MM.1S (cell line): ENCODE measurements around the gene TPCN1.

Experiments used
- DNase-seq: peaks from one replicate; pipeline ENCODE4 v3.0.0-alpha.2; 2015
- H2AFZ ChIP-seq: fragments of 300-600 bp; sonication (generic); 2 replicates; pipeline ENCODE4 v1.6.0; 2016; ENCODE audit warnings: antibody characterized with exemption, low read length
- H3F3A ChIP-seq: fragments of 300-600 bp; sonication (generic); 2 replicates; pipeline ENCODE4 v1.6.1; 2016; ENCODE audit warnings: mild to moderate bottlenecking, antibody characterized with exemption, low read length, moderate library complexity, mixed read lengths; ENCODE audit not compliant: insufficient read depth
- H3K27ac ChIP-seq: fragments of 300-600 bp; sonication (generic); 2 replicates; pipeline ENCODE4 v1.5.1; 2016; ENCODE audit warnings: mild to moderate bottlenecking, low read length
- H3K27me3 ChIP-seq: fragments of 300-600 bp; sonication (generic); replicated peaks from 2 replicates; pipeline ENCODE4 v1.6.0; 2016; ENCODE audit warnings: low read length; ENCODE audit not compliant: insufficient read depth
- H3K36me3 ChIP-seq: fragments of 300-600 bp; sonication (generic); replicated peaks from 2 replicates; pipeline ENCODE4 v1.6.1; 2016; ENCODE audit warnings: mild to moderate bottlenecking, low read length, mixed read lengths; ENCODE audit not compliant: insufficient read depth
- H3K4me1 ChIP-seq: fragments of 300-600 bp; sonication (generic); 2 replicates; pipeline ENCODE4 v1.6.1; 2016; ENCODE audit warnings: low read length, mixed read lengths
- H3K4me2 ChIP-seq: fragments of 300-600 bp; sonication (generic); 2 replicates; pipeline ENCODE4 v1.6.0; 2016; ENCODE audit warnings: low read depth, low read length
- H3K4me3 ChIP-seq: fragments of 300-600 bp; sonication (generic); 2 replicates; pipeline ENCODE4 v1.5.1; 2016; ENCODE audit warnings: low read length, mixed read lengths
- H3K79me2 ChIP-seq: fragments of 300-600 bp; sonication (generic); 2 replicates; pipeline ENCODE4 v1.6.1; 2016; ENCODE audit warnings: mixed run types, low read length, mixed read lengths
- H3K9ac ChIP-seq: fragments of 300-600 bp; sonication (generic); 2 replicates; pipeline ENCODE4 v1.6.1; 2016; ENCODE audit warnings: low read length, mixed read lengths
- H3K9me2 ChIP-seq: fragments of 300-600 bp; sonication (generic); replicated peaks from 2 replicates; pipeline ENCODE4 v1.6.1; 2016; ENCODE audit warnings: mild to moderate bottlenecking, low read length, mixed read lengths; ENCODE audit not compliant: insufficient read depth
- H3K9me3 ChIP-seq: fragments of 300-600 bp; sonication (generic); replicated peaks from 2 replicates; pipeline ENCODE4 v1.6.1; 2016; ENCODE audit warnings: mild to moderate bottlenecking, low read length, mixed read lengths; ENCODE audit not compliant: insufficient read depth
- H4K20me1 ChIP-seq: fragments of 300-600 bp; sonication (generic); 2 replicates; pipeline ENCODE4 v1.6.1; 2016; ENCODE audit warnings: mild to moderate bottlenecking, low read length, moderate library complexity, mixed read lengths; ENCODE audit not compliant: insufficient read depth
- EZH2 ChIP-seq: fragments of 300-600 bp; sonication (generic); optimal IDR thresholded peaks from 2 replicates; pipeline ENCODE3; 2017; ENCODE audit warnings: low read depth, mild to moderate bottlenecking, antibody characterized with exemption, low read length, mixed read lengths
- EZH2phosphoT487 ChIP-seq: fragments of 300-600 bp; sonication (generic); IDR thresholded peaks from 2 replicates; pipeline ENCODE4 v1.6.1; 2018; ENCODE audit warnings: antibody characterized with exemption, low read length
- TF ChIP-seq, protein P1 (sequence below): fragments of 300-600 bp; sonication (generic); IDR thresholded peaks from 2 replicates; pipeline ENCODE4 v1.5.1; 2016; ENCODE audit warnings: antibody characterized with exemption, low read length, mixed read lengths

The TPCN1 gene

DNA sequence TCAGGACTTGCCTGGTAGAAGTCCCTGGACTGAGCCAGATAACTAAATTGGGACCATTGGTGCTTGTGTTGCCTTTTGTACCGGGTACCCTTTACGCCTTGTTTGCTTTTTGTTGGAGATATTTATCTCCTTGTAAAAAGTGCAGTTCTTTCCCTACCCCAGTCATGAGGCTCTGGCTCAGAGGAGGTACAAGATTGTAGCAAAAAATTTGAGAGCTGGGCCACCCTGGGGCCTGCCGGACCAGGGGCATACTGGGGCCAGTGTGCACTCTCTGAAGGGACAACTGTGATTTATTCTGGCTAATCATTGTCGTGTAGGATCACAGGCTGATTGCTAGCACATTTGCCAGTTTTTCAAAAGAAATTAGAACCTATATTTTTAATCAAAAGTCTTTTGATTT, 13.2 kb downstream of the TPCN1 start:
- H2AFZ ChIP-seq: no peak overlapping the region
- H3K4me2 ChIP-seq: no peak overlapping the region
- TF ChIP-seq EZH2phosphoT487 (no peak), EZH2 (no peak)
- TF ChIP-seq, protein P1, sequence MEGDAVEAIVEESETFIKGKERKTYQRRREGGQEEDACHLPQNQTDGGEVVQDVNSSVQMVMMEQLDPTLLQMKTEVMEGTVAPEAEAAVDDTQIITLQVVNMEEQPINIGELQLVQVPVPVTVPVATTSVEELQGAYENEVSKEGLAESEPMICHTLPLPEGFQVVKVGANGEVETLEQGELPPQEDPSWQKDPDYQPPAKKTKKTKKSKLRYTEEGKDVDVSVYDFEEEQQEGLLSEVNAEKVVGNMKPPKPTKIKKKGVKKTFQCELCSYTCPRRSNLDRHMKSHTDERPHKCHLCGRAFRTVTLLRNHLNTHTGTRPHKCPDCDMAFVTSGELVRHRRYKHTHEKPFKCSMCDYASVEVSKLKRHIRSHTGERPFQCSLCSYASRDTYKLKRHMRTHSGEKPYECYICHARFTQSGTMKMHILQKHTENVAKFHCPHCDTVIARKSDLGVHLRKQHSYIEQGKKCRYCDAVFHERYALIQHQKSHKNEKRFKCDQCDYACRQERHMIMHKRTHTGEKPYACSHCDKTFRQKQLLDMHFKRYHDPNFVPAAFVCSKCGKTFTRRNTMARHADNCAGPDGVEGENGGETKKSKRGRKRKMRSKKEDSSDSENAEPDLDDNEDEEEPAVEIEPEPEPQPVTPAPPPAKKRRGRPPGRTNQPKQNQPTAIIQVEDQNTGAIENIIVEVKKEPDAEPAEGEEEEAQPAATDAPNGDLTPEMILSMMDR: no peak
- no peak overlapping the region for H3K9ac ChIP-seq
- peaks cover 8% of the 10 kb centered on the region for H3K4me1 ChIP-seq
- no peak overlapping the region for H3K4me3 ChIP-seq
- no peaks in the 10 kb centered on the region for H3K9me2 ChIP-seq
- 0 out of 2 replicates have a peak, but pooled peaks cover 3% of the 10 kb centered on the region for H3K79me2 ChIP-seq
- no peaks in the 10 kb centered on the region for H3K27me3 ChIP-seq
- DNase-seq: no peak
- H3K36me3 ChIP-seq: no peaks in the 10 kb centered on the region
- no peak overlapping the region for H3K27ac ChIP-seq
- H4K20me1 ChIP-seq: no peaks in the 10 kb centered on the region
- H3F3A ChIP-seq: peaks cover 5% of the 10 kb centered on the region; the same call in 1 of the 2 replicates
- no peaks in the 10 kb centered on the region for H3K9me3 ChIP-seq

DNA sequence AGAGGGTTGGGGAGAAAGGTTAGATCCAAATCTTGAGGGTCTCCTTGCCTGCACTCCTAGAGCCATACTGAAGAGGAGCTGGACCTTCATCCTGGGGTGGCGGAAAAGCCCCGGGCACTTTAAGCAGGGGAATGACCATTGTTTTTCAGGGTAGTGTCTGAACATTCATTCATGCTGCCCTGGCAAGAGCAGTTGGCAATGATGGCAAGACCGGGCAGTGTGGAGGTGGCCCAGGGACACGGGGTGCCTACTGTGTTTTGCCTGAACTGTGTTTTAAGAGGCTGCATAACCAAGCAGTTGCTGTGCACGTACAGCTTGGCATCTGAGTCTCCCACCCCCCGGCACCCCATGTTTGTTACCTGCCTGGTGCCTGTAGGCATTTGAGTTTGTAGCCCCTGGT, 14.7 kb downstream of the TPCN1 start:
- H3K4me2 ChIP-seq: no peak overlapping the region
- no peaks in the 10 kb centered on the region for H3K9me2 ChIP-seq
- H3K4me1 ChIP-seq: 0 out of 2 replicates have a peak, but pooled peaks cover under 1% of the 10 kb centered on the region
- H3K4me3 ChIP-seq: no peak overlapping the region
- no peak for DNase-seq
- TF ChIP-seq EZH2phosphoT487 (no peak), EZH2 (no peak)
- TF ChIP-seq, protein P1: no peak
- H3K79me2 ChIP-seq: 0 out of 2 replicates have a peak, but pooled peaks cover under 1% of the 10 kb centered on the region
- no peaks in the 10 kb centered on the region for H3K27me3 ChIP-seq
- no peaks in the 10 kb centered on the region for H4K20me1 ChIP-seq
- no peaks in the 10 kb centered on the region for H3K9me3 ChIP-seq
- no peak overlapping the region for H3K27ac ChIP-seq
- H2AFZ ChIP-seq: no peak overlapping the region
- no peak overlapping the region for H3K9ac ChIP-seq
- no peaks in the 10 kb centered on the region for H3F3A ChIP-seq
- H3K36me3 ChIP-seq: no peaks in the 10 kb centered on the region

DNA sequence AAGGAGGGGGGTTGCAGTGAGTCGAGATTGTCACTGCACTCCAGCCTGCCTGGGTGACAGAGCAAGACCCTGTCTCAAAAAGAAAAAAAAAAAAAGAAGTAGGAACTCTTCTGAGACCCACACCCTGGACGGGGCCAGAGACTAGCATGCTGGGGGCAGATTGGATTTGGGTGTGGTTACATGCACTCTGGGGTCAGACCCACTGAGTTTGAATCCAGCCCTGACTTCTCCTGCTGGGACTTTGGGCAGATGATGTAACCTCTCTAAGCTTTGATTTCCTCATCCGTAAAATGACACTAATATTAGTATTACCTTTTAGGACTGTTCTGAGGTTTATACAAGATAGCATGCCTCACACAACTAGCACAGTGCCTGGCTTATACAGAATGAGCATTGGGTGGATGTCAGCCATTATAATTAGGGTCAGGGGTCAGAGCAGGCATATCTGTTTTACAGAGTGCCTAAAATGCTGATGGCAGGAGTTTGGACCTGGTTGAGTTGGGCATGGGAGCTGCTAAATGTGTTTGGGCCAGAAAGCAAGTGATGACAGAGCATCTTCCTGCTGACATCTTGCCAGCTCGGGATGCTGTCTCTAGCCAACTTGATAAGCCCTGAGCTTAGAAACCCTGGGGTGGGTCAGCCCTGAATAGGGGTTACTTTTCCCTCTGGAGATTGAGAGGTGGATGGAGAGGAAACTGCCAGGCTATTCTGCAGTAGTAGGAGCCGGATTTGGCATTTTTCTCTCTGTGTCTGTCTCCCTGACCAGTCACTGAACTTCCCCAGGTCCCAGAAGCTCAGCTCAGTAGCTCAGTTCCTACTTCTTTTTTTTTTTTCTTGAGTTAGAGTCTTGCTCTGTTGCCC, 15.5 kb downstream of the TPCN1 start:
- Histone ChIP-seq H4K20me1 (no peaks in the 10 kb centered on the region), H3K9me2 (no peaks in the 10 kb centered on the region), H3F3A (no peaks in the 10 kb centered on the region), H3K9me3 (no peaks in the 10 kb centered on the region), H2AFZ (no peak overlapping the region), H3K4me1 (no peaks in the 10 kb centered on the region), H3K36me3 (no peaks in the 10 kb centered on the region), H3K4me2 (no peak overlapping the region), H3K27me3 (no peaks in the 10 kb centered on the region), H3K9ac (no peak overlapping the region), H3K4me3 (no peak overlapping the region), H3K27ac (no peak overlapping the region), H3K79me2 (no peaks in the 10 kb centered on the region)
- no peak for DNase-seq
- TF ChIP-seq EZH2phosphoT487 (no peak), EZH2 (no peak)
- TF ChIP-seq, protein P1: no peak
